ENCODE results near the gene LDLRAD4.

The LDLRAD4 gene

GRCh38 chr18:13289481-13290205, 71.1 kb downstream of the LDLRAD4 start:
- TF ChIP-seq, protein P1, sequence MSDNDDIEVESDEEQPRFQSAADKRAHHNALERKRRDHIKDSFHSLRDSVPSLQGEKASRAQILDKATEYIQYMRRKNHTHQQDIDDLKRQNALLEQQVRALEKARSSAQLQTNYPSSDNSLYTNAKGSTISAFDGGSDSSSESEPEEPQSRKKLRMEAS (IDR thresholded peaks at IDR 0.05) = no peak
- TF ChIP-seq EGR1 (IDR thresholded peaks at IDR 0.05) (no peak), TEAD4 (IDR thresholded peaks at IDR 0.05) (no peak), ZBTB7A (IDR thresholded peaks at IDR 0.05; ENCODE audit: low read depth) (no peak), YY1 (IDR thresholded peaks at IDR 0.05; ENCODE audit: low read depth) (no peak), REST (IDR thresholded peaks at IDR 0.05; ENCODE audit: low read depth) (no peak), RAD21 (IDR thresholded peaks at IDR 0.05; ENCODE audit: low read depth) (no peak), FOXM1 (IDR thresholded peaks at IDR 0.05; ENCODE audit: borderline replicate concordance, low read depth) (no peak), NFIC (IDR thresholded peaks at IDR 0.05) (no peak)

- TF ChIP-seq, protein P1 (IDR thresholded peaks at IDR 0.05) = no peak
- TF ChIP-seq NFIC (IDR thresholded peaks at IDR 0.05) (no peak), ZBTB7A (IDR thresholded peaks at IDR 0.05; ENCODE audit: low read depth) (no peak), TAF1 (IDR thresholded peaks at IDR 0.05; ENCODE audit: low read depth) (no peak), FOXM1 (IDR thresholded peaks at IDR 0.05; ENCODE audit: borderline replicate concordance, low read depth) (no peak), EGR1 (IDR thresholded peaks at IDR 0.05) (no peak), EP300 (IDR thresholded peaks at IDR 0.05; ENCODE audit: borderline replicate concordance) (no peak), TCF12 (IDR thresholded peaks at IDR 0.05; ENCODE audit: low read depth) (no peak), RAD21 (IDR thresholded peaks at IDR 0.05; ENCODE audit: low read depth) (no peak), CREB1 (IDR thresholded peaks at IDR 0.05; ENCODE audit: low read depth) (no peak), REST (IDR thresholded peaks at IDR 0.05; ENCODE audit: low read depth) (no peak)
- TF ChIP-seq, protein P2, sequence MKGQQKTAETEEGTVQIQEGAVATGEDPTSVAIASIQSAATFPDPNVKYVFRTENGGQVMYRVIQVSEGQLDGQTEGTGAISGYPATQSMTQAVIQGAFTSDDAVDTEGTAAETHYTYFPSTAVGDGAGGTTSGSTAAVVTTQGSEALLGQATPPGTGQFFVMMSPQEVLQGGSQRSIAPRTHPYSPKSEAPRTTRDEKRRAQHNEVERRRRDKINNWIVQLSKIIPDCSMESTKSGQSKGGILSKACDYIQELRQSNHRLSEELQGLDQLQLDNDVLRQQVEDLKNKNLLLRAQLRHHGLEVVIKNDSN (IDR thresholded peaks at IDR 0.05) = no peak
Measured at GRCh38 chr18:13290856-13291271, 72.3 kb downstream of the LDLRAD4 start.

GRCh38 chr18:13291299-13291698, 72.7 kb downstream of the LDLRAD4 start:
- no peak for TF ChIP-seq REST (IDR thresholded peaks at IDR 0.05; ENCODE audit: low read depth)

DNA sequence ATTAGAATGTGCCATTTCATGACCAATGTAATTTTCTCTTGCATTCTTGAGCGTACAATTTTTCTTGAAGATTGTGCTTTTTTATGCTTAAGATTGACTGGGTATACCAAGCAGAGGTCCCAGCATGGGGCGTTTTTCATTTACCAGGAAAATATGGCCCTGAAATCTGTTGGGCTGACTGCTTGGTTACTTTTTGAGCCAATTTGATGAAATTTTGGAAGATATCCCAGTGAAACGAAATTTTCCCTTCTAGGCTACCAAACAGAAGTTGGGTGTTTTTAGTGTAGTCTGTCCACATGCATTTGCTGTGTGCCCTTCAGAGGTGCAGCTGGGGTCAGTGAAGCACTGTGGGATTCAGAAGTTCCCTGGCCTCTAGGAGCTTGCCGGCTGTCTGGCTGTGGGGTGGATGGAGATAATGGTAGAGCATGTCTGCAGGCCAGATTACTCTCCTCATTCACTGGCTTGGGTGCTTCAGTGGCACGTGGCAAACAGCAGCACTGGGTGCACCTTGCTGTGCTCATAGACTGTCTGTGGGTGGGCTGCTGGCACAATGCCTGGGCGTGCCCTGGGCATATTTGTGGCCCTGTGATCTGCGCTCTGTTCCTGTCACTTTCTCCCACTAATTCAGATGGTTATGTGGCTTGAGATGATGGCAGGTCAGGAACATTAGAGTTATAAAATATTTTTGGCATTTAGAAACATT, 73.3 kb downstream of the LDLRAD4 start:
- TF ChIP-seq RAD21 (IDR thresholded peaks at IDR 0.05; ENCODE audit: low read depth) (no peak), TEAD4 (IDR thresholded peaks at IDR 0.05) (no peak), CREB1 (IDR thresholded peaks at IDR 0.05; ENCODE audit: low read depth) (no peak), TAF1 (IDR thresholded peaks at IDR 0.05; ENCODE audit: low read depth) (no peak), NFIC (IDR thresholded peaks at IDR 0.05) (no peak), ZBTB7A (IDR thresholded peaks at IDR 0.05; ENCODE audit: low read depth) (no peak), REST (IDR thresholded peaks at IDR 0.05; ENCODE audit: low read depth) (no peak), FOXM1 (IDR thresholded peaks at IDR 0.05; ENCODE audit: borderline replicate concordance, low read depth) (no peak), YY1 (IDR thresholded peaks at IDR 0.05; ENCODE audit: low read depth) (no peak), EGR1 (IDR thresholded peaks at IDR 0.05) (no peak)
- TF ChIP-seq, protein P2 (IDR thresholded peaks at IDR 0.05) = no peak
- TF ChIP-seq, protein P1 (IDR thresholded peaks at IDR 0.05) = no peak
